Upper lobe of left lung (tissue), 6 donors: ENCODE data around the gene DCDC2. TPM values are rescaled to one million over a fixed set of nuclear protein-coding genes. Genes with fewer than 3 reads are reported as not detected.
"Not testable (repeated sequence)": the region's sequence is repeated elsewhere in the genome, so short reads cannot be mapped to it uniquely, and the experiment has no call there.

Source experiments
- ATAC-seq, 2 donors: fragments of 200-7000 bp; cut with Tn5 transposase; one replicate each; pipeline ENCODE4 v1.9.1; 2022; ENCODE audit warnings: mild to moderate bottlenecking in 2 of 2, moderate library complexity in 2 of 2; ENCODE audit not compliant: low FRiP score in 2 of 2
- DNase-seq, 2 donors: peaks; one replicate each; pipeline ENCODE4 v3.0.0-alpha.2; 2019 to 2020
- H3K27ac ChIP-seq, 4 donors: fragments of 200-600 bp; sonication (generic); one replicate each; pipeline ENCODE4 v1.5.1; 2016 to 2019
- H3K27me3 ChIP-seq, 4 donors: fragments of 200-600 bp; sonication (generic); one replicate each; pipeline ENCODE4 v1.5.1; 2017 to 2019
- H3K36me3 ChIP-seq, 4 donors: fragments of 200-600 bp; sonication (generic); one replicate each; pipeline ENCODE4 v1.5.1; 2016 to 2019
- H3K4me1 ChIP-seq, 4 donors: fragments of 200-600 bp; sonication (generic); one replicate each; pipeline ENCODE4 v1.5.1; 2018 to 2019
- H3K4me3 ChIP-seq, 4 donors: fragments of 200-600 bp; sonication (generic); one replicate each; pipeline ENCODE4 v1.5.1; 2017 to 2019; ENCODE audit warnings: mild to moderate bottlenecking in 2 of 4, moderate library complexity in 1 of 4
- H3K9me3 ChIP-seq, 4 donors: fragments of 200-600 bp; sonication (generic); one replicate each; pipeline ENCODE4 v1.5.1; 2018 to 2019
- CTCF ChIP-seq, 6 experiments: fragments of 450-650 bp in 4 of 6; fragments of 200-600 bp in 2 of 6; sonication (generic) in 2 of 6; IDR thresholded peaks; one replicate each; pipeline ENCODE4 v1.5.1; 2016 to 2019; ENCODE audit warnings: antibody characterized with exemption in 6 of 6
- EP300 ChIP-seq, 4 donors: sonication (generic); formaldehyde crosslinking; IDR thresholded peaks; one replicate each; pipeline ENCODE4 v1.5.1; 2017; ENCODE audit warnings: antibody characterized with exemption in 4 of 4, control low read depth in 2 of 4
- POLR2A ChIP-seq, 4 donors: fragments of 450-650 bp; IDR thresholded peaks; one replicate each; pipeline ENCODE4 v1.5.1; 2016 to 2017; ENCODE audit warnings: antibody characterized with exemption in 4 of 4, mild to moderate bottlenecking in 2 of 4
- POLR2AphosphoS5 ChIP-seq, 2 donors: sonication (generic); formaldehyde crosslinking; IDR thresholded peaks; one replicate each; pipeline ENCODE4 v1.5.1; 2017; ENCODE audit warnings: antibody characterized with exemption in 2 of 2
- WGBS, 2 donors: methylation state at CpG; one replicate each; pipeline ENCODE4 v1.1.5; 2017 to 2018; 5-methylcytosine and 5-hydroxymethylcytosine counted together
- total RNA-seq, 6 donors: library from RNA; depleted of rRNA in 4 of 6; stranded (reverse); fragments of >200 nt in 4 of 6; gene quantifications; one replicate each; pipeline versions ENCODE4 v1.1.0 to v1.2.1, GENCODE V29; 2016 to 2021
- donor health status: DM: no; HTN: no; CAD: no; lungs with moderate emphysema.
- donor health status: DM: no; HTN: yes; CAD: no; lungs with severe emphysema.

Gene DCDC2
- total RNA-seq, 6 donors from 2014 or later, result 7.1 to 9.4 (median 7.8) TPM

GRCh38 chr6:24321538-24322162, 36.2 kb downstream of the DCDC2 start:
- Histone ChIP-seq H3K36me3 (no peaks in the 10 kb centered on the region), H3K27ac (no peak overlapping the region), H3K4me1 (no peaks in the 10 kb centered on the region), H3K27me3 (no peaks in the 10 kb centered on the region), H3K4me3 (no peak overlapping the region), H3K9me3 (no peaks in the 10 kb centered on the region)
- DNase-seq (no peak), ATAC-seq (no peak)
- TF ChIP-seq POLR2A (IDR thresholded peaks at IDR 0.05), result no peak
- no peak for TF ChIP-seq POLR2AphosphoS5 (IDR thresholded peaks at IDR 0.05)
- TF ChIP-seq CTCF (IDR thresholded peaks at IDR 0.05), result no peak
- no peak for TF ChIP-seq EP300 (IDR thresholded peaks at IDR 0.05)
- WGBS, 2 donors, result 38 to 48% methylated on average over 5 of the region's 5 CpGs

DNA sequence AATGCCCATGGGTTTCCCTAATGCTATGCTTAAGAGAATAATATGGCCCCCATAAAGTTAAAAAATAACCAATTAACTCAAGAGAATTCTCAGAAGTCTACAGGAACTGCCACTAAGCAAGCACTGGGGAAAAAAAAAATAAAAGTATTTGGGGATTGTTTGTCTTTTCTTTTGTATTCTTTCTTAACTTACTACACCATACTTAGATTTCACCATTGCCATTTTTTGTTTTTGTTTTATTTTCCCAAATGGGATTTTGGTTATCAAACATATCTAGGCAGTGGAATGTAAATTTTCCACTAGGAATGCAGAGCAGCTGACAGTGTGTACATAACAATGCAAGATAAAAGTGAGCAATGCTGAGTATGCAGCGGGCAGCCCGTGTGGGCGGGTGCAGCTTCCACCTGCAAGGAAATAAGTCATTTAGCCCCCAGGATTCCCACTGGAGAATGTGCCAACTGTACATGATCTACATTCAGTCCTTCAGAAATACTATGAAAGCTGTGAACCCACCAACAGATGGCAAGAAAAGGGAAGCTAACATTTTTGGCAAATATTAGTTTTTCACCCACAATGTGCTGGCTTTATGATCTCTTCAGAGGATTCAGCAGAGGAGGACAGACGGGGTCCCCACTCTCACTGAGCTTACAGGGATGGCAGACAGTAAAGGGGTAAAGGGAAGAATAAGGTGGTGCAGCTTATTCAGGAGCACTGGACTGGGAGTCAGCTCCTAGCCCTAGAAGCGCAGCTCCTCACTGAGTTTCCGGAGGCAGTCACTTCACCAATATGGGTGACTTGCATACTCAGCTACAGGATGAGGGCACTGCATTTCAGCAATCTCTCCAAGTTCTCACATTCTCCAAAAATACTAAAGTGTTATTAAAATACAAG, 44.4 kb downstream of the DCDC2 start:
- TF ChIP-seq POLR2A (IDR thresholded peaks at IDR 0.05) (no peak), EP300 (IDR thresholded peaks at IDR 0.05) (no peak), POLR2AphosphoS5 (IDR thresholded peaks at IDR 0.05) (no peak), CTCF (IDR thresholded peaks at IDR 0.05) (no peak)
- peak in 1 of 2 donors; percentile 22 for DNase-seq
- Histone ChIP-seq H3K4me3 (no peak overlapping the region), H3K27me3 (no peaks in the 10 kb centered on the region), H3K9me3 (peaks cover 0 to 5% (median 0%) of the 10 kb centered on the region in 4 donors), H3K36me3 (no peaks in the 10 kb centered on the region), H3K4me1 (no peaks in the 10 kb centered on the region), H3K27ac (no peak overlapping the region)
- 45 to 51% methylated on average over 5 to 6 of the region's 6 CpGs for WGBS, 2 donors
- ATAC-seq, result no peak

- not testable (repeated sequence) for H3K27ac ChIP-seq, DNase-seq, H3K4me3 ChIP-seq, H3K4me1 ChIP-seq, ATAC-seq, H3K36me3 ChIP-seq, H3K9me3 ChIP-seq, H3K27me3 ChIP-seq
- WGBS, 2 donors, result 83 to 86% methylated on average over 4 of the region's 4 CpGs
Measured at GRCh38 chr6:24311775-24312174, 46.1 kb downstream of the DCDC2 start.

GRCh38 chr6:24307881-24308280, 50.0 kb downstream of the DCDC2 start:
- peaks cover 0 to 5% (median 0%) of the 10 kb centered on the region in 4 donors for H3K9me3 ChIP-seq
- TF ChIP-seq CTCF (IDR thresholded peaks at IDR 0.05) (no peak), POLR2AphosphoS5 (IDR thresholded peaks at IDR 0.05) (no peak), EP300 (IDR thresholded peaks at IDR 0.05) (no peak), POLR2A (IDR thresholded peaks at IDR 0.05) (no peak)
- H3K36me3 ChIP-seq, result no peaks in the 10 kb centered on the region
- no peak for DNase-seq
- H3K4me3 ChIP-seq, result no peak overlapping the region
- H3K27ac ChIP-seq, result no peak overlapping the region
- WGBS, 2 donors, result 53 to 57% methylated on average over 1 of the region's 1 CpG
- ATAC-seq, result no peak
- H3K4me1 ChIP-seq, result no peaks in the 10 kb centered on the region
- H3K27me3 ChIP-seq, result no peaks in the 10 kb centered on the region

DNA sequence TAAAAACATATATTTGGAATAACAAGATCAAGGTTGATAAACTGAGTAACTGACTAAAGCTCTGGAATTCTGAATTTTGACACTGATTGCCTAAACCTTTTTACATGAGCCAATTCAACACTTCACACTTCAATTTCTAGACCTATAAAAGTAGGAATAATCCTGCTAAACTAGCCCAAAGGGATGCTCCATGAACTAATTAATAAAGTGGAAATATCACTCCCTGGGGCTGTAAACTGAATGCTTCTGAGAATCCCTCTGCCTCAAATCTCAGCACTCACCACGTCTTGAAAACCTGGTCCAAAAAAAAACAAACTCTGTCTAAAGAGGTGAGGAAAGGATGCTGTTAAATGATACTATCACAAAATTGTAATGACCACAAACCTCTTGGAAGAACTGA, 50.9 kb downstream of the DCDC2 start:
- ATAC-seq, result no peak
- no peak overlapping the region for H3K4me3 ChIP-seq
- DNase-seq, result no peak
- no peak overlapping the region for H3K27ac ChIP-seq
- WGBS, 2 donors, result 52 to 61% methylated on average over 1 of the region's 1 CpG
- H3K9me3 ChIP-seq, result peaks cover 0 to 1% (median 0%) of the 10 kb centered on the region in 4 donors
- H3K4me1 ChIP-seq, result no peaks in the 10 kb centered on the region
- TF ChIP-seq POLR2A (IDR thresholded peaks at IDR 0.05) (no peak), POLR2AphosphoS5 (IDR thresholded peaks at IDR 0.05) (no peak), CTCF (IDR thresholded peaks at IDR 0.05) (no peak), EP300 (IDR thresholded peaks at IDR 0.05) (no peak)
- H3K36me3 ChIP-seq, result no peaks in the 10 kb centered on the region
- no peaks in the 10 kb centered on the region for H3K27me3 ChIP-seq
